ENCODE data around the gene SLC38A5.

GRCh38 chrX:48467281-48467761, 2.7 kb downstream of the SLC38A5 start:
- TF ChIP-seq EP300 (IDR thresholded peaks at IDR 0.05; ENCODE audit: borderline replicate concordance in 1 of 2, low read depth in 1 of 2, low read length in 1 of 2) (no peak), CTCF (IDR thresholded peaks at IDR 0.05) (no peak), REST (IDR thresholded peaks at IDR 0.05; ENCODE audit: low read depth, low read length) (no peak), FOXM1 (IDR thresholded peaks at IDR 0.05; ENCODE audit: low read depth) (no peak), YY1 (IDR thresholded peaks at IDR 0.05; ENCODE audit: low read depth) (no peak), RCOR1 (IDR thresholded peaks at IDR 0.05; ENCODE audit: low read length) (no peak), TCF12 (IDR thresholded peaks at IDR 0.05) (no peak), USF1 (IDR thresholded peaks at IDR 0.05; ENCODE audit: borderline replicate concordance, low read depth) (no peak), POLR2AphosphoS5 (IDR thresholded peaks at IDR 0.05; ENCODE audit: low read depth, low read length) (no peak), GABPA (IDR thresholded peaks at IDR 0.05; ENCODE audit: low read depth) (no peak)

Data from SK-N-SH (cell line).